ENCODE measurements around the gene FXR2.

- TF ChIP-seq CTCF (IDR thresholded peaks at IDR 0.05) (no peak), EZH2 (IDR thresholded peaks at IDR 0.05) (no peak), EZH2phosphoT487 (IDR thresholded peaks at IDR 0.05) (no peak)
Measured at GRCh38 chr17:7570351-7570750, 44.3 kb downstream of the FXR2 start.
